H1 (cell line): ENCODE data around the gene INF2. TPM values are rescaled to one million over a fixed set of nuclear protein-coding genes. Genes with fewer than 3 reads are reported as not detected.

Source experiments
- CTCF ChIA-PET: fragments of 300-600 bp; sonication (Branson Sonifier 250); formaldehyde crosslinking; loops from one replicate; lab custom pipeline; 2021; ENCODE audit not compliant: partially characterized antibody; lab: Charles Lee
- POLR2A ChIA-PET: fragments of 300-600 bp; sonication (Branson Sonifier 250); formaldehyde crosslinking; loops from one replicate; lab custom pipeline; 2021; ENCODE audit warnings: inconsistent platforms; ENCODE audit not compliant: partially characterized antibody; lab: Charles Lee
- DNase-seq, 2 experiments: peaks; one replicate each; pipeline versions ENCODE4 v3.0.0 to v3.0.0-alpha.2; 2010 to 2022; ENCODE audit warnings: low spot score in 2 of 2, low read depth in 1 of 2, mixed read lengths in 1 of 2
- FAIRE-seq: peaks from 2 replicates; lab custom pipeline; 2011; peaks lifted over from hg19 to GRCh38; lab: Jason Lieb, UNC
- H2AFZ ChIP-seq: 2 replicates; pipeline ENCODE4 v1.8.1; 2012; ENCODE audit warnings: low read length, inconsistent platforms
- H2AK5ac ChIP-seq: 2 replicates; pipeline ENCODE4 v1.6.1; 2013; ENCODE audit warnings: low read depth, low read length
- H2BK120ac ChIP-seq: replicated peaks from 2 replicates; pipeline ENCODE3; 2013; ENCODE audit warnings: low read depth, low read length, inconsistent platforms
- H2BK12ac ChIP-seq: 2 replicates; pipeline ENCODE4 v1.6.1; 2013; ENCODE audit warnings: low read depth, low read length
- H2BK15ac ChIP-seq: 2 replicates; pipeline ENCODE4 v1.6.1; 2013; ENCODE audit warnings: low read length
- H2BK20ac ChIP-seq: 2 replicates; pipeline ENCODE4 v1.6.1; 2013; ENCODE audit warnings: low read length
- H2BK5ac ChIP-seq: 2 replicates; pipeline ENCODE4 v1.6.1; 2013; ENCODE audit warnings: low read depth, low read length
- H3K14ac ChIP-seq: 2 replicates; pipeline ENCODE4 v1.6.1; 2013; ENCODE audit warnings: inconsistent platforms; ENCODE audit not compliant: insufficient read length
- H3K18ac ChIP-seq: 2 replicates; pipeline ENCODE4 v1.6.1; 2013; ENCODE audit warnings: low read length; ENCODE audit errors: extremely low read depth
- H3K23ac ChIP-seq: 2 replicates; pipeline ENCODE4 v1.6.1; 2013; ENCODE audit warnings: inconsistent platforms; ENCODE audit not compliant: insufficient read length
- H3K23me2 ChIP-seq: 2 replicates; pipeline ENCODE4 v1.6.1; 2013; ENCODE audit warnings: low read depth, low read length
- H3K27ac ChIP-seq: 2 replicates; pipeline ENCODE4 v1.6.1; 2011; ENCODE audit warnings: low read depth, low read length, inconsistent platforms
- H3K27me3 ChIP-seq, 4 experiments: replicated peaks in 1 of 4; 1 replicate in 1 of 4; 2 replicates in 3 of 4; pipeline versions ENCODE4 v1.6.1 to v1.8.1; 2011 to 2013; ENCODE audit warnings: low read length in 3 of 4, mild to moderate bottlenecking in 3 of 4, inconsistent platforms in 2 of 4, mixed read lengths in 2 of 4, moderate library complexity in 1 of 4; ENCODE audit not compliant: control insufficient read depth in 3 of 4, insufficient read depth in 3 of 4; ENCODE audit errors: extremely low read depth in 1 of 4
- H3K36me3 ChIP-seq, 4 experiments: 2 replicates each; pipeline versions ENCODE4 v1.6.1 to v1.8.1; 2011 to 2013; ENCODE audit warnings: mild to moderate bottlenecking in 4 of 4, low read length in 3 of 4, moderate library complexity in 2 of 4, control low read depth in 1 of 4, inconsistent platforms in 1 of 4; ENCODE audit not compliant: insufficient read depth in 4 of 4, control insufficient read depth in 2 of 4
- H3K4ac ChIP-seq: replicated peaks from 2 replicates; pipeline ENCODE3; 2013; ENCODE audit warnings: low read length, low read depth, mixed read lengths, inconsistent platforms; ENCODE audit not compliant: insufficient read length
- H3K4me1 ChIP-seq, 4 experiments: replicated peaks in 1 of 4; 1 replicate in 1 of 4; 2 replicates in 3 of 4; pipeline versions ENCODE4 v1.6.1 to v1.8.1; 2011 to 2013; ENCODE audit warnings: low read length in 3 of 4, inconsistent platforms in 2 of 4, mixed read lengths in 1 of 4; ENCODE audit not compliant: insufficient read depth in 4 of 4, control insufficient read depth in 3 of 4
- H3K4me2 ChIP-seq, 2 experiments: 2 replicates each; pipeline versions ENCODE4 v1.6.1 to v1.8.1; 2011 to 2013; ENCODE audit warnings: low read depth in 2 of 2, low read length in 2 of 2, control low read depth in 1 of 2, inconsistent platforms in 1 of 2, mild to moderate bottlenecking in 1 of 2; ENCODE audit not compliant: insufficient read depth in 1 of 2
- H3K4me3 ChIP-seq, 4 experiments: fragments of 200-600, 300-600 bp in 1 of 4; sonication (generic), shearing (Covaris generic), sonication (Bioruptor Twin) in 1 of 4; 2 replicates each; pipeline versions ENCODE4 v1.5.1 to v1.8.1; 2011 to 2016; ENCODE audit warnings: low read length in 4 of 4, low read depth in 3 of 4, control low read depth in 2 of 4, inconsistent platforms in 2 of 4, mild to moderate bottlenecking in 2 of 4, mixed read lengths in 1 of 4, moderate library complexity in 1 of 4; ENCODE audit not compliant: insufficient read depth in 2 of 4; ENCODE audit errors: extremely low read depth in 1 of 4
- H3K56ac ChIP-seq: replicated peaks from 2 replicates; pipeline ENCODE3; 2013; ENCODE audit warnings: low read depth, mild to moderate bottlenecking, mixed read lengths, low read length, inconsistent platforms; ENCODE audit not compliant: insufficient read length
- H3K79me1 ChIP-seq: 2 replicates; pipeline ENCODE4 v1.6.1; 2013; ENCODE audit warnings: low read depth, low read length, control low read depth
- H3K79me2 ChIP-seq, 2 experiments: 2 replicates each; pipeline versions ENCODE4 v1.6.1 to v1.8.1; 2012 to 2013; ENCODE audit warnings: low read length in 2 of 2, mild to moderate bottlenecking in 2 of 2, inconsistent platforms in 1 of 2; ENCODE audit not compliant: insufficient read depth in 2 of 2, control insufficient read depth in 1 of 2
- H3K9ac ChIP-seq, 4 experiments: replicated peaks in 1 of 4; 1 replicate in 1 of 4; 2 replicates in 3 of 4; pipeline versions ENCODE4 v1.6.1 to v1.8.1; 2011 to 2013; ENCODE audit warnings: low read depth in 3 of 4, low read length in 3 of 4, control low read depth in 2 of 4, mild to moderate bottlenecking in 2 of 4, moderate library complexity in 2 of 4, inconsistent platforms in 1 of 4; ENCODE audit errors: extremely low read depth in 1 of 4
- H3K9me3 ChIP-seq, 2 experiments: 2 replicates each; pipeline versions ENCODE4 v1.6.1 to v1.8.1; 2012 to 2013; ENCODE audit warnings: mild to moderate bottlenecking in 2 of 2, moderate library complexity in 2 of 2, control low read depth in 1 of 2, inconsistent platforms in 1 of 2, low read depth in 1 of 2, low read length in 1 of 2, mixed read lengths in 1 of 2; ENCODE audit not compliant: insufficient read depth in 2 of 2
- H4K20me1 ChIP-seq, 2 experiments: replicated peaks in 1 of 2; 2 replicates each; pipeline versions ENCODE3 to v1.8.1; 2011 to 2013; ENCODE audit warnings: inconsistent platforms in 2 of 2, low read length in 2 of 2, mild to moderate bottlenecking in 1 of 2; ENCODE audit not compliant: insufficient read depth in 2 of 2, control insufficient read depth in 1 of 2
- H4K5ac ChIP-seq: 2 replicates; pipeline ENCODE4 v1.6.1; 2013; ENCODE audit warnings: low read length, low read depth, mixed read lengths, inconsistent platforms; ENCODE audit not compliant: insufficient read length
- H4K8ac ChIP-seq: 2 replicates; pipeline ENCODE4 v1.8.0; 2013; ENCODE audit warnings: mild to moderate bottlenecking, moderate library complexity, low read length, inconsistent platforms; ENCODE audit not compliant: insufficient read depth; ENCODE audit errors: extremely low read depth
- H4K91ac ChIP-seq: replicated peaks from 2 replicates; pipeline ENCODE3; 2013; ENCODE audit warnings: low read length, mixed read lengths, inconsistent platforms; ENCODE audit not compliant: insufficient read length
- BRCA1 ChIP-seq: IDR thresholded peaks from 2 replicates; pipeline ENCODE4 v1.6.1; 2012; ENCODE audit warnings: low read depth, low read length, improper control_type of control experiment
- GABPA ChIP-seq: IDR thresholded peaks from 2 replicates; pipeline ENCODE4 v1.6.1; 2011; ENCODE audit warnings: mild to moderate bottlenecking, low read length, moderate library complexity, borderline replicate concordance; ENCODE audit not compliant: insufficient read depth
- HDAC2 ChIP-seq, 2 experiments: fragments of 300-600 bp in 1 of 2; sonication (generic) in 1 of 2; IDR thresholded peaks; 2 replicates each; pipeline ENCODE4 v1.6.1; 2011 to 2012; ENCODE audit warnings: low read depth in 2 of 2, low read length in 2 of 2, mild to moderate bottlenecking in 2 of 2, moderate library complexity in 2 of 2, borderline replicate concordance in 1 of 2, inconsistent platforms in 1 of 2
- POU5F1 ChIP-seq: IDR thresholded peaks from 2 replicates; pipeline ENCODE4 v1.6.1; 2011; ENCODE audit warnings: low read depth, mild to moderate bottlenecking, low read length, moderate library complexity
- SAP30 ChIP-seq: fragments of 300-600 bp; sonication (generic); IDR thresholded peaks from 2 replicates; pipeline ENCODE4 v1.7.1; 2012; ENCODE audit warnings: low read length, moderate library complexity, mild to moderate bottlenecking, inconsistent platforms; ENCODE audit not compliant: insufficient read depth, insufficient replicate concordance
- SP2 ChIP-seq: IDR thresholded peaks from 2 replicates; pipeline ENCODE4 v1.6.1; 2012; ENCODE audit warnings: mild to moderate bottlenecking, low read length, inconsistent platforms
- SP4 ChIP-seq: IDR thresholded peaks from 2 replicates; pipeline ENCODE4 v1.6.1; 2012; ENCODE audit warnings: low read length, inconsistent platforms
- SUZ12 ChIP-seq: fragments of 200-600 bp; sonication (generic); IDR thresholded peaks from 2 replicates; pipeline ENCODE4 v1.6.1; 2012; ENCODE audit warnings: mild to moderate bottlenecking, inconsistent platforms, low read length, moderate library complexity, mixed read lengths
- TBP ChIP-seq: IDR thresholded peaks from 2 replicates; pipeline ENCODE4 v1.6.1; 2011; ENCODE audit warnings: low read depth, low read length, improper control_type of control experiment
- WGBS, 2 experiments: shearing (Covaris generic) in 1 of 2; methylation state at CpG; one replicate each; pipeline versions ENCODE4 v1.1.6 to v1.1.7; 2013 to 2015; ENCODE audit warnings: low lambda C conversion rate in 2 of 2, mixed read lengths in 2 of 2, inconsistent platforms in 1 of 2, low coverage in 1 of 2, missing lambda C conversion rate in 1 of 2; ENCODE audit not compliant: insufficient replicate concordance in 2 of 2, insufficient coverage in 1 of 2, insufficient read length in 1 of 2; ENCODE audit errors: extremely low coverage in 1 of 2, missing lambda C conversion rate in 1 of 2; 5-methylcytosine and 5-hydroxymethylcytosine counted together
- polyA plus RNA-seq, 7 experiments: library from polyadenylated mRNA; depleted of rRNA in 3 of 7; stranded (reverse) in 5 of 7; unstranded in 2 of 7; fragments of >200 nt in 5 of 7; fragments of 200-250 nt in 2 of 7; gene quantifications; 1 replicate in 5 of 7; 2 replicates in 1 of 7; 4 replicates in 1 of 7; pipeline versions ENCODE4 v1.2.1 to v1.2.3, GENCODE V29; 2011 to 2013; ENCODE audit warnings: missing spikeins in 2 of 7, mixed read lengths in 2 of 7
- total RNA-seq: library from RNA; stranded (reverse); fragmentation: NEBNext Ultra II Directional; extraction: Animal tissue kit (Norgen Biotek cat#: 25700); gene quantifications from 2 replicates; pipeline ENCODE4 v1.2.1, GENCODE V29; 2021
- TF ChIP-seq, protein P1 (sequence below): IDR thresholded peaks from 2 replicates; pipeline ENCODE4 v1.6.1; 2012; ENCODE audit warnings: inconsistent platforms
- TF ChIP-seq, protein P2 (sequence below): IDR thresholded peaks from 2 replicates; pipeline ENCODE4 v1.6.1; 2011; ENCODE audit warnings: low read depth, mild to moderate bottlenecking, low read length; ENCODE audit not compliant: insufficient read depth

INF2 gene
- total and polyA plus RNA-seq, 2 of the 8 experiments (the other 6 are each of a cell fraction or from before 2014, with no cell fraction given), result 29.1 to 59.5 TPM

DNA sequence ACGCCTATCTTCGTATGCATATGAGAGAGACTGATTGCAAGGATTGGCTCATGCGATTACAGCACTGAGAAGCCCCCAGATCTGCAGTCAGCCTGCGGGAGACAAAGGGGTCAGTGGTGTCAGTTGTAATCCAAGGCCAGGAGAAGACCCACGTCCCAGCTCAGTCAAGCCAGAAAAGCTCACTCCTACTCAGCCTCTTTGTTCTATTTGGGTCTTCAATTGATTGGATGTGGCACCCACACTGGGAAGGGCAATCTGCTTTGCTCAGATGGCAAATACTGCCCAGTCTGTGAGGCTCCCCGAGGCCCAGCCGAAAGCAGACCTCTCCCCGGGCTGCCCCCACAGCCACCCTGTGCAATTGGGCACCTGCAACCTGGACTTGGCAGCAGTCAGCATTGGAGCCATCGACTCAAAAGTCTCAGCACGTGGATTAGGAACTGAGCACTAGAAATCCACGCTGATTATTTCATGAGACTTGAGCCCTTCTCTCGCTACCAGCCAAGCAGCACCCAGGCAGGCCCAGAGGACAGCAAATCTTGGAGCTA, 45.3 kb upstream of the INF2 start:
- no peak for DNase-seq
- H3K18ac ChIP-seq, result no peak overlapping the region
- POLR2A ChIA-PET, result no interaction called here
- H3K9ac ChIP-seq, result no peak overlapping the region
- CTCF ChIA-PET, result interaction anchor here (0.6 to 1.0 kb wide), 3 partner anchors 38 to 89 kb away, joined by 3 read pairs; no protein-coding TSS in a partner anchor
- no peaks in the 10 kb centered on the region for H3K4me1 ChIP-seq
- H3K79me2 ChIP-seq, result no peaks in the 10 kb centered on the region
- no peak overlapping the region for H4K5ac ChIP-seq
- no peak overlapping the region for H2AFZ ChIP-seq
- no peak overlapping the region for H3K27ac ChIP-seq
- no peak overlapping the region for H3K4me2 ChIP-seq
- no peaks in the 10 kb centered on the region for H3K79me1 ChIP-seq
- no peak overlapping the region for H4K8ac ChIP-seq
- TF ChIP-seq TBP, result no peak
- no peak for TF ChIP-seq SP4
- TF ChIP-seq BRCA1, result no peak
- no peak for TF ChIP-seq POU5F1
- TF ChIP-seq SUZ12, result no peak
- TF ChIP-seq GABPA, result no peak
- TF ChIP-seq HDAC2 (IDR thresholded peaks at IDR 0.05; ENCODE audit: borderline replicate concordance in 1 of 2, low read depth in 2 of 2, low read length in 2 of 2), result no peak
- no peak for TF ChIP-seq SP2
- no peak for TF ChIP-seq SAP30
- TF ChIP-seq, protein P1, sequence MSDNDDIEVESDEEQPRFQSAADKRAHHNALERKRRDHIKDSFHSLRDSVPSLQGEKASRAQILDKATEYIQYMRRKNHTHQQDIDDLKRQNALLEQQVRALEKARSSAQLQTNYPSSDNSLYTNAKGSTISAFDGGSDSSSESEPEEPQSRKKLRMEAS, result no peak
- TF ChIP-seq, protein P2, sequence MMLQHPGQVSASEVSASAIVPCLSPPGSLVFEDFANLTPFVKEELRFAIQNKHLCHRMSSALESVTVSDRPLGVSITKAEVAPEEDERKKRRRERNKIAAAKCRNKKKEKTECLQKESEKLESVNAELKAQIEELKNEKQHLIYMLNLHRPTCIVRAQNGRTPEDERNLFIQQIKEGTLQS, result no peak
- H3K27me3 ChIP-seq, result no peaks in the 10 kb centered on the region; a peak in 1 of 7 replicates
- WGBS, 2 experiments, result 86% methylated on average over 12 of the region's 12 CpGs; no CpG with 5 or more reads in 1 of the 2 experiments
- no peak overlapping the region for H4K91ac ChIP-seq
- no peak overlapping the region for H3K14ac ChIP-seq
- FAIRE-seq, result no peak
- no peak overlapping the region for H2AK5ac ChIP-seq
- H3K9me3 ChIP-seq, result peaks cover 3% of the 10 kb centered on the region in 2 experiments; a peak in 3 of 4 replicates
- H3K4ac ChIP-seq, result no peak overlapping the region
- no peaks in the 10 kb centered on the region; a peak in 2 of 8 replicates for H3K36me3 ChIP-seq
- H2BK15ac ChIP-seq, result no peak overlapping the region
- no peak overlapping the region for H2BK20ac ChIP-seq
- H3K23ac ChIP-seq, result no peak overlapping the region
- H3K23me2 ChIP-seq, result no peaks in the 10 kb centered on the region
- no peak overlapping the region for H3K56ac ChIP-seq
- H4K20me1 ChIP-seq, result no peaks in the 10 kb centered on the region
- no peak overlapping the region for H2BK12ac ChIP-seq
- H3K4me3 ChIP-seq, result no peak overlapping the region
- no peak overlapping the region for H2BK120ac ChIP-seq
- no peak overlapping the region for H2BK5ac ChIP-seq
